ENCODE data around the gene SPTBN5. TPM values are rescaled to one million over a fixed set of nuclear protein-coding genes. Genes with fewer than 3 reads are reported as not detected.

Gene SPTBN5
- total and polyA plus RNA-seq, 2 experiments from 2014 or later, result 0.57 to 1.1 TPM

DNA sequence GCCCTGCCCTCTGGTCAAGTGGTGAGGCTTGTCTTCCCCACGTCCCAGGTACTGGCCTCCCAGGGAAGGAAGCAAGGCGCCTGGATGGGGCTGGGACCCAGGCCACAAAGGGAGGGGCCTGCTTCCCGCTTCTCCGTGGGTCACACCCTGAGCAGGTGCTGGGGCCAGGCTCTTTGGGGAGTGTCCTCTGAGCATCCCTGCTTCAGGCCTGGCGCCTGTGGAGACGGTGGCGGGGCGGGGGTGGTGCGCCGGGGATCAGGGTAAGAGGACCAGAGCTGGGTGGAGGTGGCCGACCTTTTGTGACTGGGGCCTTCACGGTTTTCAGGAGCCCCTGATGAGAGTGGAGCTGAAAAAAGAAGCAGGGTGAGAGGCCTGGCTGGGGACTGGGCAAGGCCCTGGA lies 51.6 kb downstream of the SPTBN5 start:
- Mint-ChIP-seq H3K4me3 (no peak overlapping the region), H3K4me1 (no peaks in the 10 kb centered on the region), H3K27ac (no peak overlapping the region), H3K27me3 (ENCODE audit: insufficient read depth, low read depth, poor library complexity) (peaks cover 2% of the 10 kb centered on the region), H3K36me3 (ENCODE audit: low read depth) (peaks cover 5% of the 10 kb centered on the region; the same call in 1 of the 3 replicates), H3K9me3 (no peaks in the 10 kb centered on the region)
- no peaks in the 10 kb centered on the region for H3K27me3 ChIP-seq (ENCODE audit: insufficient read depth)
- H3K9me2 ChIP-seq (ENCODE audit: insufficient read depth), result no peaks in the 10 kb centered on the region
- H3K4me2 ChIP-seq, result no peak overlapping the region
- H3K79me2 ChIP-seq (replicated peaks; ENCODE audit: insufficient read depth), result no peaks in the 10 kb centered on the region
- H3K4me3 ChIP-seq, result no peak overlapping the region
- peak; percentile 65 for ATAC-seq
- no peaks in the 10 kb centered on the region for H3K4me1 ChIP-seq (ENCODE audit: insufficient read depth)
- TF ChIP-seq JUNB (IDR thresholded peaks at IDR 0.05; ENCODE audit: unreplicated experiment) (no peak), EZH2 (IDR thresholded peaks at IDR 0.05; ENCODE audit: low read depth, unreplicated experiment) (no peak), EZH2phosphoT487 (IDR thresholded peaks at IDR 0.05; ENCODE audit: unreplicated experiment) (no peak), ZNF114 (CRISPR knock-in tag; IDR thresholded peaks at IDR 0.05) (no peak), ZNF462 (CRISPR knock-in tag; IDR thresholded peaks at IDR 0.05) (no peak), NANOG (IDR thresholded peaks at IDR 0.05; ENCODE audit: borderline replicate concordance) (no peak), STAT1 (IDR thresholded peaks at IDR 0.05; ENCODE audit: unreplicated experiment) (no peak), CREB1 (CRISPR knock-in tag; IDR thresholded peaks at IDR 0.05; ENCODE audit: low read depth) (no peak), REST (IDR thresholded peaks at IDR 0.05; ENCODE audit: unreplicated experiment) (no peak), ETS1 (IDR thresholded peaks at IDR 0.05) (no peak), ZNF331 (CRISPR knock-in tag; IDR thresholded peaks at IDR 0.05; ENCODE audit: low read depth) (no peak), POLR2AphosphoS5 (IDR thresholded peaks at IDR 0.05; ENCODE audit: low read depth) (no peak)
- TF ChIP-seq, protein P1, sequence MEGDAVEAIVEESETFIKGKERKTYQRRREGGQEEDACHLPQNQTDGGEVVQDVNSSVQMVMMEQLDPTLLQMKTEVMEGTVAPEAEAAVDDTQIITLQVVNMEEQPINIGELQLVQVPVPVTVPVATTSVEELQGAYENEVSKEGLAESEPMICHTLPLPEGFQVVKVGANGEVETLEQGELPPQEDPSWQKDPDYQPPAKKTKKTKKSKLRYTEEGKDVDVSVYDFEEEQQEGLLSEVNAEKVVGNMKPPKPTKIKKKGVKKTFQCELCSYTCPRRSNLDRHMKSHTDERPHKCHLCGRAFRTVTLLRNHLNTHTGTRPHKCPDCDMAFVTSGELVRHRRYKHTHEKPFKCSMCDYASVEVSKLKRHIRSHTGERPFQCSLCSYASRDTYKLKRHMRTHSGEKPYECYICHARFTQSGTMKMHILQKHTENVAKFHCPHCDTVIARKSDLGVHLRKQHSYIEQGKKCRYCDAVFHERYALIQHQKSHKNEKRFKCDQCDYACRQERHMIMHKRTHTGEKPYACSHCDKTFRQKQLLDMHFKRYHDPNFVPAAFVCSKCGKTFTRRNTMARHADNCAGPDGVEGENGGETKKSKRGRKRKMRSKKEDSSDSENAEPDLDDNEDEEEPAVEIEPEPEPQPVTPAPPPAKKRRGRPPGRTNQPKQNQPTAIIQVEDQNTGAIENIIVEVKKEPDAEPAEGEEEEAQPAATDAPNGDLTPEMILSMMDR (conservative IDR thresholded peaks at IDR 0.05; ENCODE audit: low read depth in 2 of 2), result no peak
- DNase-seq (ENCODE audit: low spot score), result no peak
- H3F3A ChIP-seq (replicated peaks; ENCODE audit: low read depth), result no peaks in the 10 kb centered on the region
- H3K36me3 ChIP-seq (ENCODE audit: insufficient read depth), result no peaks in the 10 kb centered on the region
- H2AFZ ChIP-seq, result no peak overlapping the region
- H4K20me1 ChIP-seq (replicated peaks; ENCODE audit: insufficient read depth), result no peaks in the 10 kb centered on the region
- no peak overlapping the region for H3K27ac ChIP-seq (ENCODE audit: low read depth)
